Measurements from ENCODE around the gene URB1. TPM values are rescaled to one million over a fixed set of nuclear protein-coding genes. Genes with fewer than 3 reads are reported as not detected.

The URB1 gene
- total and polyA plus RNA-seq, 2 experiments from 2014 or later: 3.4 to 10.1 TPM

DNA sequence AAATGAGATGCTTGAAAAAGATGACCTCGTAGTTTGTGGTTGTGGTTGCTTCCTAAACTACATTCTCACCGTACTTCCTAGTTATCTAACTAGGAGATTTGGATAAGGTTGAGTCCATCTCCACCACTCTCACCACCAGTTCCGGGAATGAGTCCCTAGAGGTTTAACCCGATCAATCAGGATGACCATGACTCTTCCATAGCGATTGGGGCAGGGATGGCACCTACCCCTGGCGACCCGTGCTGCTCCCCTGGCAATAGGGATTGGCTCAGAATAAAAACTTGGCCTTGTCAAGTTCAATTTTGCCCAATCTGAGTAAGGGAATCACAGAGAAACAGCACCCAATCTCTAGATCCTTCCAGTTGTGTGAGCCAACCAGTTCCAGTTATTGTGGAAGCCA, 111.3 kb downstream of the URB1 start:
- TF ChIP-seq EZH2 (IDR thresholded peaks at IDR 0.05; ENCODE audit: borderline replicate concordance) (no peak), EZH2phosphoT487 (IDR thresholded peaks at IDR 0.05; ENCODE audit: low read depth, severe bottlenecking, unreplicated experiment) (no peak)
- TF ChIP-seq, protein P1, sequence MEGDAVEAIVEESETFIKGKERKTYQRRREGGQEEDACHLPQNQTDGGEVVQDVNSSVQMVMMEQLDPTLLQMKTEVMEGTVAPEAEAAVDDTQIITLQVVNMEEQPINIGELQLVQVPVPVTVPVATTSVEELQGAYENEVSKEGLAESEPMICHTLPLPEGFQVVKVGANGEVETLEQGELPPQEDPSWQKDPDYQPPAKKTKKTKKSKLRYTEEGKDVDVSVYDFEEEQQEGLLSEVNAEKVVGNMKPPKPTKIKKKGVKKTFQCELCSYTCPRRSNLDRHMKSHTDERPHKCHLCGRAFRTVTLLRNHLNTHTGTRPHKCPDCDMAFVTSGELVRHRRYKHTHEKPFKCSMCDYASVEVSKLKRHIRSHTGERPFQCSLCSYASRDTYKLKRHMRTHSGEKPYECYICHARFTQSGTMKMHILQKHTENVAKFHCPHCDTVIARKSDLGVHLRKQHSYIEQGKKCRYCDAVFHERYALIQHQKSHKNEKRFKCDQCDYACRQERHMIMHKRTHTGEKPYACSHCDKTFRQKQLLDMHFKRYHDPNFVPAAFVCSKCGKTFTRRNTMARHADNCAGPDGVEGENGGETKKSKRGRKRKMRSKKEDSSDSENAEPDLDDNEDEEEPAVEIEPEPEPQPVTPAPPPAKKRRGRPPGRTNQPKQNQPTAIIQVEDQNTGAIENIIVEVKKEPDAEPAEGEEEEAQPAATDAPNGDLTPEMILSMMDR (IDR thresholded peaks at IDR 0.05; ENCODE audit: poor library complexity): no peak
- Histone ChIP-seq H3K4me3 (no peak overlapping the region), H3K79me2 (peaks cover 16% of the 10 kb centered on the region), H3K36me3 (replicated peaks; ENCODE audit: insufficient read depth, low read depth) (no peaks in the 10 kb centered on the region), H3K27me3 (no peaks in the 10 kb centered on the region), H3K9me2 (replicated peaks; ENCODE audit: insufficient read depth) (no peaks in the 10 kb centered on the region), H2AFZ (no peak overlapping the region), H3K27ac (no peak overlapping the region), H3K4me2 (no peak overlapping the region), H3K9me3 (ENCODE audit: low read depth) (peaks cover 3% of the 10 kb centered on the region), H4K20me1 (ENCODE audit: insufficient read depth, poor library complexity, severe bottlenecking) (no peaks in the 10 kb centered on the region), H3K4me1 (ENCODE audit: insufficient read depth) (peaks cover 12% of the 10 kb centered on the region)
- DNase-seq (ENCODE audit: low spot score): no peak
- WGBS (ENCODE audit: low lambda C conversion rate, missing lambda C conversion rate): 98% methylated on average over 7 of the region's 7 CpGs

DNA sequence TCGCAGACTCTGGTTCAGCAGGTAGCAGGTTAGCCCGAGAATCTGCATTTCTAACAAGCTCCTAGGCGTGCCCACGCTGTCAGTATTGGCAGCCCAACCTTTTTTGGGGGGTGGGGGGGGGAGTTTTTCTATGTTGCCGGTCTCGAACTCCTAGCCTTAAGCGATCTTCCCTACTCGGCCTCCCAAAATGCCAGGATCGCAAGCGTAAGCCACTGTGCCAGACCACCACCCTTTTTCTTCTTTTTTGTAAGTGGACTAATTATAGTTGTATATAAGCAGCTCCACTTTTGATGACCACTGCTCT, 113.5 kb downstream of the URB1 start:
- TF ChIP-seq EZH2phosphoT487 (IDR thresholded peaks at IDR 0.05; ENCODE audit: low read depth, severe bottlenecking, unreplicated experiment) (no peak), EZH2 (IDR thresholded peaks at IDR 0.05; ENCODE audit: borderline replicate concordance) (no peak)
- TF ChIP-seq, protein P1 (IDR thresholded peaks at IDR 0.05; ENCODE audit: poor library complexity): no peak
- Histone ChIP-seq H3K9me2 (replicated peaks; ENCODE audit: insufficient read depth) (no peaks in the 10 kb centered on the region), H3K4me1 (ENCODE audit: insufficient read depth) (peaks cover 12% of the 10 kb centered on the region), H3K9me3 (ENCODE audit: low read depth) (no peaks in the 10 kb centered on the region), H3K4me3 (peak overlapping the region; percentile 8), H3K27ac (peak overlapping the region; percentile 58), H4K20me1 (ENCODE audit: insufficient read depth, poor library complexity, severe bottlenecking) (no peaks in the 10 kb centered on the region), H2AFZ (peak overlapping the region; percentile 57), H3K4me2 (peak overlapping the region; percentile 92), H3K79me2 (peaks cover 17% of the 10 kb centered on the region), H3K36me3 (replicated peaks; ENCODE audit: insufficient read depth, low read depth) (no peaks in the 10 kb centered on the region), H3K27me3 (no peaks in the 10 kb centered on the region)
- DNase-seq (ENCODE audit: low spot score): no peak
- 15% methylated on average over 10 of the region's 10 CpGs for WGBS (ENCODE audit: low lambda C conversion rate, missing lambda C conversion rate)

DNA sequence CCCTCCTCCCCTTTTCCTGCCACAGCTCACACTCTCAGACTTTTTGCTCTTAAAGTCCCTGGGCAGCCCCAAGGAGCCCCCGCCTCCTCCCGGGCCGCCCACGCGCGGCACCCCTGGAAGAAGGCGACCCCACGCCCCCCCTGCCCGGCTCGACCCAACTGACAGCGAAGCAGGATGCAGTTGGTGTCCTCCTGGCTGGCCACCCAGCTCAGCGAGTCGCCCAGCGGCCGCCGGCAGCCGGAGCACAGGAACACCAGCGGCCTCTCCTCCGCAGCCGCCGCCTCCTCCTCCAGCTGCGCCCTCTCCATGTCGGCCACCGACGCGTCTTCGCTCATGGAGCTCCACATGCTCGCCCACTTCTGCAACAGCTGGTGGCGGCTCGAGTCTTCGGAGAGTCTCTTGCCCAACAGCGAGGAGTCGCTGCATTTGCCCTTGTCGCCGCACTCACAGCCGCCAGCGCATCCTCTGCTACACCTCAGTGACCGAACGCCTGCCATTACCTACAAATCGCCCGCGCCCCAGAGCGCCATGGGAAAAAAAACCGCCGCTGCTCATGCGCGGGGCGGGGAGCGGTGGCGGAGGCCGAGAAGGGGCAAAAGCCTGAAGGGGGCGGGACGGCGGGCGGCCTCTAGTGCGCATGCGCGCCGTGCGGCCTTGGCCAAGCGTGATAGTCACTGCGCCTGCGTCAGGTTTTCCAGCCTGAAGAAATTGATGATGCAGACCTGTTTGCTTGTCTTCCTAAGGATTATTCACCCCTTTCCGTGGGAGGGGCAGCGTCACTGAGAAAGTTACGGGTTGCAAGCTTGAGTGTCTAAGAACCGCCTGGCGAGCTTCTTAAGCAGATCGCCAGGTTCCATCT, 114.1 kb downstream of the URB1 start, which contains the start of gene MIS18A:
Gene MIS18A, minus strand, starts transcription at position 532 of the 859 bp plus-strand sequence. Its CDS starts 35 bp downstream, at position 497.
- peaks cover 17% of the 10 kb centered on the region for H3K79me2 ChIP-seq
- H3K9me2 ChIP-seq (replicated peaks; ENCODE audit: insufficient read depth): no peaks in the 10 kb centered on the region
- peak within 1 kb of the TSS; percentile 60 for H2AFZ ChIP-seq
- H3K4me2 ChIP-seq: peak within 1 kb of the TSS; percentile 92
- TF ChIP-seq, protein P1 (IDR thresholded peaks at IDR 0.05; ENCODE audit: poor library complexity): no peak
- no peak for TF ChIP-seq EZH2phosphoT487 (IDR thresholded peaks at IDR 0.05; ENCODE audit: low read depth, severe bottlenecking, unreplicated experiment)
- no peak for TF ChIP-seq EZH2 (IDR thresholded peaks at IDR 0.05; ENCODE audit: borderline replicate concordance)
- no peaks in the 10 kb centered on the region for H3K36me3 ChIP-seq (replicated peaks; ENCODE audit: insufficient read depth, low read depth)
- no peaks in the 10 kb centered on the region for H3K27me3 ChIP-seq
- peak within 1 kb of the TSS; percentile 58 for H3K27ac ChIP-seq
- H3K9me3 ChIP-seq (ENCODE audit: low read depth): no peaks in the 10 kb centered on the region
- H3K4me1 ChIP-seq (ENCODE audit: insufficient read depth): peaks cover 12% of the 10 kb centered on the region
- peak within 1 kb of the TSS; percentile 51 for H3K4me3 ChIP-seq
- DNase-seq (ENCODE audit: low spot score): peak; percentile 98
- under 1% methylated on average over 59 of the region's 69 CpGs for WGBS (ENCODE audit: low lambda C conversion rate, missing lambda C conversion rate)
- no peaks in the 10 kb centered on the region for H4K20me1 ChIP-seq (ENCODE audit: insufficient read depth, poor library complexity, severe bottlenecking)

All from hepatocyte (in vitro differentiated cells).